Measurements from ENCODE around the gene DVL1. TPM values are rescaled to one million over a fixed set of nuclear protein-coding genes. Genes with fewer than 3 reads are reported as not detected.
"Not testable (repeated sequence)": the region's sequence is repeated elsewhere in the genome, so short reads cannot be mapped to it uniquely, and the experiment has no call there.

The DVL1 gene
- total RNA-seq, 1 experiment from 2014 or later, result 83.9 TPM

GRCh38 chr1:1390675-1391074 is 41.5 kb upstream of the DVL1 start:
- BruUV-seq (replicated peaks), result no TSS peak
- DNase-seq, result no peak
- no peak for TF ChIP-seq CTCF (IDR thresholded peaks at IDR 0.05; ENCODE audit: unreplicated experiment)
- no peak overlapping the region for H3K4me3 Mint-ChIP-seq (ENCODE audit: low read depth, unreplicated experiment)
- H3K9me3 Mint-ChIP-seq (ENCODE audit: low read depth, unreplicated experiment), result no peaks in the 10 kb centered on the region
- intact Hi-C loops (cut with micrococcal nuclease; ENCODE audit: unreplicated experiment), result no loop called here
- H3K4me1 Mint-ChIP-seq (ENCODE audit: low read depth, unreplicated experiment), result no peaks in the 10 kb centered on the region
- CTCF ChIA-PET, result no interaction called here
- H3K27me3 Mint-ChIP-seq (ENCODE audit: unreplicated experiment), result no peaks in the 10 kb centered on the region
- no peak overlapping the region for H3K27ac Mint-ChIP-seq (ENCODE audit: unreplicated experiment)
- H3K36me3 Mint-ChIP-seq (ENCODE audit: insufficient read depth, unreplicated experiment), result peaks cover 76% of the 10 kb centered on the region

GRCh38 chr1:1388078-1388472 is 38.9 kb upstream of the DVL1 start:
- TF ChIP-seq CTCF (IDR thresholded peaks at IDR 0.05; ENCODE audit: unreplicated experiment), result no peak
- Mint-ChIP-seq H3K9me3 (ENCODE audit: low read depth, unreplicated experiment) (no peaks in the 10 kb centered on the region), H3K36me3 (ENCODE audit: insufficient read depth, unreplicated experiment) (peaks cover 62% of the 10 kb centered on the region), H3K27ac (ENCODE audit: unreplicated experiment) (no peak overlapping the region), H3K4me3 (ENCODE audit: low read depth, unreplicated experiment) (no peak overlapping the region), H3K27me3 (ENCODE audit: unreplicated experiment) (no peaks in the 10 kb centered on the region), H3K4me1 (ENCODE audit: low read depth, unreplicated experiment) (no peaks in the 10 kb centered on the region)
- BruUV-seq (replicated peaks), result no TSS peak
- intact Hi-C loops (cut with micrococcal nuclease; ENCODE audit: unreplicated experiment), result no loop called here
- CTCF ChIA-PET, result no interaction called here
- DNase-seq, result no peak

- no peak overlapping the region for H3K4me3 Mint-ChIP-seq (ENCODE audit: low read depth, unreplicated experiment)
- H3K27me3 Mint-ChIP-seq (ENCODE audit: unreplicated experiment), result no peaks in the 10 kb centered on the region
- intact Hi-C loops (cut with micrococcal nuclease; ENCODE audit: unreplicated experiment), result no loop called here
- H3K27ac Mint-ChIP-seq (ENCODE audit: unreplicated experiment), result no peak overlapping the region
- TF ChIP-seq CTCF (IDR thresholded peaks at IDR 0.05; ENCODE audit: unreplicated experiment), result no peak
- CTCF ChIA-PET, result no interaction called here
- H3K4me1 Mint-ChIP-seq (ENCODE audit: low read depth, unreplicated experiment), result no peaks in the 10 kb centered on the region
- no TSS peak for BruUV-seq (replicated peaks)
- no peaks in the 10 kb centered on the region for H3K9me3 Mint-ChIP-seq (ENCODE audit: low read depth, unreplicated experiment)
- peaks cover 62% of the 10 kb centered on the region for H3K36me3 Mint-ChIP-seq (ENCODE audit: insufficient read depth, unreplicated experiment)
- no peak for DNase-seq
Observed at GRCh38 chr1:1387098-1388077, 38.2 kb upstream of the DVL1 start.

GRCh38 chr1:1385931-1386330 is 36.7 kb upstream of the DVL1 start:
- no peaks in the 10 kb centered on the region for H3K9me3 Mint-ChIP-seq (ENCODE audit: low read depth, unreplicated experiment)
- H3K4me3 Mint-ChIP-seq (ENCODE audit: low read depth, unreplicated experiment), result no peak overlapping the region
- H3K27ac Mint-ChIP-seq (ENCODE audit: unreplicated experiment), result no peak overlapping the region
- CTCF ChIA-PET, result no interaction called here
- no TSS peak for BruUV-seq (replicated peaks)
- TF ChIP-seq CTCF (IDR thresholded peaks at IDR 0.05; ENCODE audit: unreplicated experiment), result no peak
- H3K27me3 Mint-ChIP-seq (ENCODE audit: unreplicated experiment), result no peaks in the 10 kb centered on the region
- peaks cover 53% of the 10 kb centered on the region for H3K36me3 Mint-ChIP-seq (ENCODE audit: insufficient read depth, unreplicated experiment)
- intact Hi-C loops (cut with micrococcal nuclease; ENCODE audit: unreplicated experiment), result no loop called here
- no peaks in the 10 kb centered on the region for H3K4me1 Mint-ChIP-seq (ENCODE audit: low read depth, unreplicated experiment)
- DNase-seq, result no peak

- H3K4me1 Mint-ChIP-seq (ENCODE audit: low read depth, unreplicated experiment); intact Hi-C loops (cut with micrococcal nuclease; ENCODE audit: unreplicated experiment); H3K27ac Mint-ChIP-seq (ENCODE audit: unreplicated experiment); BruUV-seq (replicated peaks); DNase-seq; CTCF ChIA-PET; H3K27me3 Mint-ChIP-seq (ENCODE audit: unreplicated experiment); H3K4me3 Mint-ChIP-seq (ENCODE audit: low read depth, unreplicated experiment); H3K9me3 Mint-ChIP-seq (ENCODE audit: low read depth, unreplicated experiment): not testable (repeated sequence)
- peaks cover 47% of the 10 kb centered on the region for H3K36me3 Mint-ChIP-seq (ENCODE audit: insufficient read depth, unreplicated experiment)
Observed at GRCh38 chr1:1385339-1385738, 36.1 kb upstream of the DVL1 start.
